Naive B cell (primary cell): ENCODE measurements around the gene TARBP1. TPM values are rescaled to one million over a fixed set of nuclear protein-coding genes. Genes with fewer than 3 reads are reported as not detected.
"Not testable (repeated sequence)": the region's sequence is repeated elsewhere in the genome, so short reads cannot be mapped to it uniquely, and the experiment has no call there.

ENCODE experiments used
- ATAC-seq, 2 donors: fragments of 150-1000 bp; cut with Tn5 transposase; 2 replicates each; pipeline ENCODE4 v1.10.0; 2021; ENCODE audit warnings: low read depth in 2 of 2, mild to moderate bottlenecking in 2 of 2, moderate library complexity in 2 of 2
- DNase-seq: peaks from one replicate; pipeline ENCODE4 v3.0.0; 2022
- H3K27ac Mint-ChIP-seq, 6 donors: one replicate each; pipeline ENCODE4 v1.8.0; 2020 to 2022; ENCODE audit warnings: mild to moderate bottlenecking in 6 of 6, mixed read lengths in 6 of 6, moderate library complexity in 5 of 6, inconsistent platforms in 2 of 6
- H3K27me3 Mint-ChIP-seq, 3 donors: one replicate each; pipeline ENCODE4 v1.8.0; 2021 to 2022; ENCODE audit warnings: mixed read lengths in 3 of 3, mild to moderate bottlenecking in 1 of 3
- H3K36me3 Mint-ChIP-seq, 2 donors: one replicate each; pipeline ENCODE4 v1.8.0; 2020 to 2022; ENCODE audit warnings: mixed read lengths in 2 of 2, inconsistent platforms in 1 of 2, mild to moderate bottlenecking in 1 of 2
- H3K4me1 Mint-ChIP-seq, 3 donors: one replicate each; pipeline ENCODE4 v1.8.0; 2020 to 2022; ENCODE audit warnings: mixed read lengths in 3 of 3, inconsistent platforms in 1 of 3, mild to moderate bottlenecking in 1 of 3, moderate library complexity in 1 of 3
- H3K4me3 Mint-ChIP-seq, 8 donors: one replicate each; pipeline ENCODE4 v1.8.0; 2020 to 2022; ENCODE audit warnings: mild to moderate bottlenecking in 8 of 8, mixed read lengths in 8 of 8, moderate library complexity in 8 of 8, inconsistent platforms in 2 of 8
- H3K9me3 Mint-ChIP-seq, 7 donors: one replicate each; pipeline ENCODE4 v1.8.0; 2020 to 2022; ENCODE audit warnings: mixed read lengths in 7 of 7, mild to moderate bottlenecking in 5 of 7, inconsistent platforms in 2 of 7, moderate library complexity in 1 of 7
- polyA plus RNA-seq, 6 donors: library from polyadenylated mRNA; unstranded; fragments of 300-500 nt; fragmentation: Illumina TruSeq; gene quantifications; one replicate each; pipeline ENCODE4 v1.2.3, GENCODE V29; 2021; ENCODE audit warnings: low read depth in 6 of 6

TARBP1 gene, protein sequence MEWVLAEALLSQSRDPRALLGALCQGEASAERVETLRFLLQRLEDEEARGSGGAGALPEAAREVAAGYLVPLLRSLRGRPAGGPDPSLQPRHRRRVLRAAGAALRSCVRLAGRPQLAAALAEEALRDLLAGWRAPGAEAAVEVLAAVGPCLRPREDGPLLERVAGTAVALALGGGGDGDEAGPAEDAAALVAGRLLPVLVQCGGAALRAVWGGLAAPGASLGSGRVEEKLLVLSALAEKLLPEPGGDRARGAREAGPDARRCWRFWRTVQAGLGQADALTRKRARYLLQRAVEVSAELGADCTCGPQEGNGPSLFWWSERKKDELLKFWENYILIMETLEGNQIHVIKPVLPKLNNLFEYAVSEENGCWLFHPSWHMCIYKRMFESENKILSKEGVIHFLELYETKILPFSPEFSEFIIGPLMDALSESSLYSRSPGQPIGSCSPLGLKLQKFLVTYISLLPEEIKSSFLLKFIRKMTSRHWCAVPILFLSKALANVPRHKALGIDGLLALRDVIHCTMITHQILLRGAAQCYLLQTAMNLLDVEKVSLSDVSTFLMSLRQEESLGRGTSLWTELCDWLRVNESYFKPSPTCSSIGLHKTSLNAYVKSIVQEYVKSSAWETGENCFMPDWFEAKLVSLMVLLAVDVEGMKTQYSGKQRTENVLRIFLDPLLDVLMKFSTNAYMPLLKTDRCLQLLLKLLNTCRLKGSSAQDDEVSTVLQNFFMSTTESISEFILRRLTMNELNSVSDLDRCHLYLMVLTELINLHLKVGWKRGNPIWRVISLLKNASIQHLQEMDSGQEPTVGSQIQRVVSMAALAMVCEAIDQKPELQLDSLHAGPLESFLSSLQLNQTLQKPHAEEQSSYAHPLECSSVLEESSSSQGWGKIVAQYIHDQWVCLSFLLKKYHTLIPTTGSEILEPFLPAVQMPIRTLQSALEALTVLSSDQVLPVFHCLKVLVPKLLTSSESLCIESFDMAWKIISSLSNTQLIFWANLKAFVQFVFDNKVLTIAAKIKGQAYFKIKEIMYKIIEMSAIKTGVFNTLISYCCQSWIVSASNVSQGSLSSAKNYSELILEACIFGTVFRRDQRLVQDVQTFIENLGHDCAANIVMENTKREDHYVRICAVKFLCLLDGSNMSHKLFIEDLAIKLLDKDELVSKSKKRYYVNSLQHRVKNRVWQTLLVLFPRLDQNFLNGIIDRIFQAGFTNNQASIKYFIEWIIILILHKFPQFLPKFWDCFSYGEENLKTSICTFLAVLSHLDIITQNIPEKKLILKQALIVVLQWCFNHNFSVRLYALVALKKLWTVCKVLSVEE (N-terminal part only)
- 1 to 10 TPM; 5.3 to 8.0 (median 6.3) TPM for polyA plus RNA-seq

DNA sequence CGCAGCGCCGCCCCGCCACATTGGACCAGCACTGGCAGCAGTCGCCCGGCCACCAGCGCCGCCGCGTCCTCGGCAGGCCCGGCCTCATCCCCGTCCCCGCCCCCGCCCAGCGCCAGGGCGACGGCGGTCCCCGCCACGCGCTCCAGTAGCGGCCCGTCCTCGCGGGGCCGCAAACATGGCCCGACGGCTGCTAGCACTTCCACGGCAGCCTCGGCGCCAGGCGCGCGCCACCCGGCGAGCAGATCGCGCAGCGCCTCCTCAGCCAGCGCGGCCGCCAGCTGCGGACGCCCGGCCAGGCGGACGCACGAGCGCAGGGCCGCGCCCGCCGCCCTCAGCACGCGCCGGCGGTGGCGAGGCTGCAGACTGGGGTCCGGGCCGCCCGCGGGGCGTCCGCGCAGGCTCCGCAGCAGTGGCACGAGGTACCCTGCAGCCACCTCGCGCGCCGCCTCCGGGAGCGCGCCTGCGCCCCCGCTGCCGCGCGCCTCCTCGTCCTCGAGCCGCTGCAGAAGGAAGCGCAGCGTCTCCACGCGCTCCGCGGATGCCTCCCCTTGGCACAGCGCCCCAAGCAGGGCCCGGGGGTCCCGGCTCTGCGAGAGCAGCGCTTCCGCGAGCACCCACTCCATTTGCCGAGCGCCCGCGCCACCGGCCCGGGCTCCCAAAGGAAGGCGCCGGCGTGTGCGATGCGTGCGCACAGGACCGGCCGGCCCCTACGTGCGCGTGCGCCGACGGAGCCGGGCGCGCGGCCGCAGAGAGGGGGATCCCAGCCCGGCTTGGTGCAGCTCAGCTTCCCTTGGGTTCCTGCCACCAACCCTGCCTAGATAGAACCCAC is at the start of gene TARBP1:
Gene TARBP1 (minus strand): TSS at position 699 of the 829 bp plus-strand sequence. CDS start 76 bp downstream, at position 623.
- Mint-ChIP-seq H3K27me3 (peaks cover 0 to 18% (median 13%) of the 10 kb centered on the region in 3 donors), H3K9me3 (peaks cover 0 to 6% (median 3%) of the 10 kb centered on the region in 7 donors), H3K4me3 (peak within 1 kb of the TSS; percentile 78 to 92 (median 87)), H3K27ac (peak within 1 kb of the TSS; percentile 64 to 87 (median 80)), H3K36me3 (peaks cover 0 to 7% of the 10 kb centered on the region in 2 donors), H3K4me1 (peaks cover 26 to 41% (median 28%) of the 10 kb centered on the region in 3 donors)
- DNase-seq (peak; percentile 78), ATAC-seq (peak; percentile 69 to 71)

DNA sequence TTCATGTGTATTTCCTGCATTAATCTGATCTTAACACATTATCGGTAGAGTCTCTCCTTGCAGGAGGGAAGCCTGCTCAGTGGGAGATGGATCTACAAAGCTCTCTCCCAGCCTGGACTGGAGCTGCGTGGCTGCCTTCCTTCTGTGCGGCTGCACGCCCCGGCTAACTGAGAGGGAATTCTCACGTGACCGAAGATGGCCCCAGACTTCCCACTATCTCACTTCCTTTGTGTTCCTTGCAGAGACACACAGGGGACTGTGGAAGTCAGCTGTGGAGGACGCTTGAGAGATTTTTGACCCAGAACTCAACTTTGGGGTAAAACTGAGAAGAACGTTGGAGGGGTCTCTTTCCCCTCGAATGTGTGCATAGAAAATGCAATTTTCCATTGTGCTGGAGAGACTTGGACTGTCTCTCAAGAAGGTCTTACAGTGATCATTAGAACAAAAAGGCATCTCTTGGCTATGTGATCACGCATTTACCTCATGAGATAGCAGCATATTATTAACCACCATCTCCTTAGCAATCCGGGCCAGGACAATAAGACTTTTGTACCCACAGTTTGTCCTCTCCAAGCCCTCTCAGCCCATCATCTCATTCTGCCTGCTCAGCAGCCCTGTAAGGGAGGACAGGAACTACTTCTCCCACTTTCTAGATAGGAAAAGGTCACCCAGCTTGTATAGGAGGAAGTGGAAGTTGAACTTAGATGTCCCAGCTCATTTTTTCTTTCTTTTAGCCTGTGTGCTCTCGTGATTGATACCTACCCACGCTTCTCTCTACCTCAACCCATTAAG is 49.3 kb upstream of the TARBP1 start:
- Mint-ChIP-seq H3K27ac (no peak overlapping the region), H3K4me1 (peaks cover 7 to 17% (median 11%) of the 10 kb centered on the region in 3 donors), H3K27me3 (peaks cover 0 to 5% (median 5%) of the 10 kb centered on the region in 3 donors), H3K9me3 (no peaks in the 10 kb centered on the region), H3K4me3 (no peak overlapping the region), H3K36me3 (no peaks in the 10 kb centered on the region)
- no peak for DNase-seq
- ATAC-seq, result no peak

DNA sequence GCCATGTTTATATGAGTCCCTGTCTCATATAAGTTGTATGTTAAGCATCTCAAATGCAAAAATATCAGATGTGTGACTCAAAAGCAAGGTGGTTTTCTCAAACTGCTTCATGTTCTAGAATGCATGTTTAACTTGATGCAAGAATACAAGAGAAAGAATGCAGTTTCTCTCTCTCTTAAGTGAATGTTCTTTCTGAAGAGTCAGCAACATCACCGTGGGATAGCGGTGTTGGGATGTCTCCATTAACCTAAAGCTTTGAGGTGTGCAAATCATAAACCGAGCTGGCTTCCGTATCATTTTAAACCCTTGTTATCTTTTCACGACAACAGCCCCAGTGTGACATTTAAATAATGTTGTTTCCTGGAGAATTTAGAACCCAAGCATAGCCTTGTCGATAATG is 48.4 kb upstream of the TARBP1 start:
- DNase-seq, result no peak
- H3K27me3 Mint-ChIP-seq, result peaks cover 0 to 5% (median 5%) of the 10 kb centered on the region in 3 donors

DNA sequence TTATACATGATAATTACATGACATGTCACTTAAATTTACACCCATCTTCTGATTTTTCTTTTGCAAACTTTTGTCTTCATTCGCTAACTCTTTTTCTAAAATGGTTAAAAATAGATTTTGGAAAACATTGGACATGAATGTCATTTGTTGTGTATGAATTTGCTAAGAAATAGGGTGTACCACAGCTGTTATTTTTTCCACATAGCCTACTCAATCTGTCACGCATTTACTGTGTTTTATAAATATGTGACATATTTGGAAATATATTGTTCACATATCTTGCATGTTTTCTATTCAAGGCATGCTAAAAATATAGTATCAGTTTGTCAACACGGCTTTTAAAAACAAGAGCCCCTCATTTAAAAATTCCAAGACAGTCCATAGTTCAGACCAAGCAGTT is 47.9 kb upstream of the TARBP1 start:
- Mint-ChIP-seq H3K27ac (no peak overlapping the region), H3K27me3 (peaks cover 0 to 5% (median 5%) of the 10 kb centered on the region in 3 donors), H3K9me3 (no peaks in the 10 kb centered on the region), H3K4me1 (peaks cover 7 to 17% (median 11%) of the 10 kb centered on the region in 3 donors), H3K36me3 (no peaks in the 10 kb centered on the region), H3K4me3 (no peak overlapping the region)
- no peak for ATAC-seq
- DNase-seq, result no peak

More for the DNA sequence above, 48.4 kb upstream of the TARBP1 start:
- Mint-ChIP-seq H3K4me1 (peaks cover 7 to 17% (median 11%) of the 10 kb centered on the region in 3 donors), H3K36me3 (no peaks in the 10 kb centered on the region), H3K9me3 (no peaks in the 10 kb centered on the region), H3K4me3 (no peak overlapping the region), H3K27ac (no peak overlapping the region)
- ATAC-seq, result no peak

DNA sequence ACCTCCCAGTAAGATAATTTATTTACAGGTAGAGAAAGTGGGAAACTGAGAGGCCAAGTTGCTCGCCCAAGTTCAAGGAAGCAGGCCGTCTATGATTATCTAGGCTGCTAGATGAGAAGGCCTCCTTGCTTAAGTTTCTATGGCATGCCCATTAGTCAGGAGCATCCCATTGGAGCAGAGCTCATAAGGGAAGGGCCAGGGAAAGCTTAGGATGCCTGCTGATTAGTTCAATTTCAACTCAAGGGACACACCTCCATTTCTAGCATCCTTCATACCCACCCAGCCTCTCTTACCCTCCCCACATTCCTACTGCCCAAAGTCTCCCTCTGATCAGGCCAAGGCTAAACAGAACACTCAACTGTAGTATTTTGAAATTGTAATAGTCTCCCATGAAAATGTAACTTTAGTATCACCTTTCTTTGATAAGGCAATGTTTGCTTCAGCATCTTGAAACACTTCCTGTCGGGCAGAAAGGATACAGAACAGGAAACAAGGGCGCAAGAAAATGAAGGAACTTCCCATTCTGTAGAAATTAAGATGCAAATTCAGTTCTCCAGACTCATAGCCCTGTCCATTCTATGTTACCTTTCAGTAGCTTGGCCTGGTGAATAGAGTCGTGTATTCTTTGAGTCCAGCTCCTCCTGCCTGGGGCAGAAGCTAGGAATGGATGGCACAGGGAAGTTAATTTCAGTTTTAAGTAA is 46.3 kb upstream of the TARBP1 start:
- Mint-ChIP-seq H3K9me3 (no peaks in the 10 kb centered on the region), H3K27ac (peak overlapping the region in 4 of 6 donors; percentile 34 to 72 (median 59)), H3K27me3 (peaks cover 0 to 5% (median 5%) of the 10 kb centered on the region in 3 donors), H3K4me1 (peaks cover 7 to 19% (median 13%) of the 10 kb centered on the region in 3 donors), H3K36me3 (no peaks in the 10 kb centered on the region), H3K4me3 (peak overlapping the region in 1 of 8 donors; percentile 70)
- DNase-seq (no peak), ATAC-seq (no peak)

DNA sequence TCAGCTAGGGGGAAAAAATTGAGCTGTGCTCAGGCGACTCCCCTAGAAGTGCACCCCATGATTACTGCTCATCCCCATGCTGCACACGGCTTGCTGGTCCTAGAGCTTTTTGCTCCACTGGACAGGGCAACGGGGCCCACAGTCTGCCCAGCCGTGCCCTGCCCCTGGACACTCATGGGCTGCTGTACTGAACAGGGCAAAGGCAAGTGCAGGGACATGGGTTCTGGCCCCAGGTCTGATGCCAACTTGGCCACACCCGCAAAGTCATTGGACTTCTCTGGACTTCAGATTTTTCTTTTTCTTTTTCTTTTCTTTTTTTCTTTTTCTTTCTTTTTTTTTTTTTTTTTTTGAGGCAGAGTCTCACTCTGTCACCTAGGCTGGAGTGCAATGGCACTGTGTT is 42.9 kb upstream of the TARBP1 start:
- Mint-ChIP-seq H3K4me1 (peaks cover 14 to 22% (median 20%) of the 10 kb centered on the region in 3 donors), H3K9me3 (no peaks in the 10 kb centered on the region), H3K27me3 (peaks cover 0 to 5% (median 5%) of the 10 kb centered on the region in 3 donors), H3K4me3 (no peak overlapping the region), H3K27ac (no peak overlapping the region), H3K36me3 (no peaks in the 10 kb centered on the region)
- ATAC-seq (no peak), DNase-seq (no peak)

DNA sequence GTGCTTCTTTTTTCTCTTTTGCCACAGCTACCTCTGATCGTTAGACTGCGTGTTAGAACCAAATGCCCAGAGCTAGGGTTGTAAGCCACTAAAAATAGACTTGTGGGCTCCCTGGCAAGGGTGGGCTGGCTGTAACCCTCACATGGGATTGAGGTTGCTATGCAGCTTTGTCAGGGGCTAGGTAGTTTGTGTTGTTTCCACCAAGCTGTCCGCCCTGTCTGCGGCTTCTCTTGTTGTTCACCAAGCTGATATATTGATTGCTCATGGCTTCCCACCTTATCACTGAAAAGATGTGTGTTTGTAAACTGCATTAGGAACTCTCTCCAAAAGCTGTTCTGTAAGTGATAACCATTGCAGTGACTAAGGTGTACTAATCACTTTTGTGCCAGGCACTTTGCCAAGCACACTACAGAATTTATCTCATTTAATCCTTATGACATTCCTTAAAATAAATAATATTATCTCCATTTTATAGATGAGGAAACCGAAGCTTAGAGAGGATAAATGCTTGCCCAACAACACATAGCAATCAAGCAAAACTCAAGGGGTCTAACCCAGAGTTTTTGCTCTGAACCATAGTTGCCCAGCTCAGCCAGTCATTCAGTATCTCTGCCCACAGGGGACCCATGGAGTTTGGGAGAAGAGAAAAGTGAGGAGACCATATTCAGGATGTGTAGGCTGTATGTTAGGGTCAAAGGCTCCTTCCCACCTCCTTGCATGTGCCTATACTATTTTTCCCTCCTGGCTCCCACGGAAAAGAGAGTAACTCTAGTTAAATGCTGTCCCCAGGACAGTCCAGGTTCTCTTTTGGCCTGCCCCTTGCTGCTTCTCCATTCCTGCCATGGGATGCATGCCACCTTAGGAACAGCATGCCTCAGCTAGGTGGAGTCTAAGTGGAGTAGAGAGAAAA is 42.2 kb upstream of the TARBP1 start:
- Mint-ChIP-seq H3K4me3 (no peak overlapping the region), H3K4me1 (peaks cover 14 to 22% (median 19%) of the 10 kb centered on the region in 3 donors), H3K36me3 (no peaks in the 10 kb centered on the region), H3K9me3 (no peaks in the 10 kb centered on the region), H3K27me3 (peaks cover 0 to 5% (median 0%) of the 10 kb centered on the region in 3 donors), H3K27ac (peak overlapping the region in 4 of 6 donors; percentile 10 to 75 (median 52))
- no peak for ATAC-seq
- no peak for DNase-seq

DNA sequence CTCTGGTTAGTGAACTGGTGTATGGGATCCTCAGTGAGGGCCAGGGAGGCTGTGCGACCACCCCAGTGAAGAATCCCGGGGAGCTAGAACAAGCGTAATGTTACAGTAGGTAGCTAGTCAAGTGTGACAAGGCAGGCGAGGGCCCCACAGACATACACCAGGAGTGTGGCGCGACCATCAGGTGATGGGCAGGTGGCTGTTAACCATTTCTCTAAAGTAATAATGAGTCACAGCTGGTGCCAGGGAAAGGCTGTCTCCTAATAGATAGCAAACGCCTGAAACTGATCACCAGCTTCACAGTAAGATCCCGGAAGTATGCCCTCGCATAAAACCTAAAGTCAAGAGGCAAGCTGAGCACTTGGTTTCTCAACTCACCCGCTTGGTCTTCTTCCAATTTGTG is 40.5 kb upstream of the TARBP1 start:
- no peaks in the 10 kb centered on the region for H3K27me3 Mint-ChIP-seq
- no peak for ATAC-seq
- peaks cover 8 to 13% (median 9%) of the 10 kb centered on the region in 3 donors for H3K4me1 Mint-ChIP-seq
- DNase-seq, result no peak
- H3K36me3 Mint-ChIP-seq, result no peaks in the 10 kb centered on the region
- no peak overlapping the region for H3K4me3 Mint-ChIP-seq
- H3K27ac Mint-ChIP-seq, result peak overlapping the region in 3 of 6 donors; percentile 10 to 86 (median 27)
- no peaks in the 10 kb centered on the region for H3K9me3 Mint-ChIP-seq

DNA sequence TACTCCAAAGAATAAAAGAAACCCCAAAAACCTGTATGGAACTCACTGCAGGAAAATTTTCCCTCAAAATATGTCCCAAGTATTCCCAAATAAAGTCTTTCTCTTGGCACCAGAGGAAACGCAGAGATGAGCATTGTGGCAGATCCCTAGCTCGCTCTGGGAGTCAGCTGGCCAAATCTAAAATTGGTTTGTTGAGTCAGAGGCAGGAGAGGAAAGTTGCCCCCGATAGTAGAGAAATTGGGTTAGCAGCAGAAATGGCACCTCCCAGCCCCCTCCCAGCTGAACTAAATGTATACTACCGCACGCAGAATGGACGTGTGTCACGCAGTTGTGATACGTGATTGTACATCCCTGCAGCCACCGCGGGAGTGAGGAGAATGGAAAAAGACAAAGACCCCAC is 39.9 kb upstream of the TARBP1 start:
- no peak for DNase-seq
- H3K27me3 Mint-ChIP-seq, result no peaks in the 10 kb centered on the region
- H3K9me3 Mint-ChIP-seq, result no peaks in the 10 kb centered on the region
- no peak for ATAC-seq
- H3K36me3 Mint-ChIP-seq, result no peaks in the 10 kb centered on the region
- H3K4me3 Mint-ChIP-seq, result peak overlapping the region in 2 of 8 donors; percentile 30 to 55
- H3K4me1 Mint-ChIP-seq, result peaks cover 8 to 17% (median 9%) of the 10 kb centered on the region in 3 donors
- H3K27ac Mint-ChIP-seq, result peak overlapping the region in 3 of 6 donors; percentile 10 to 86 (median 66)

DNA sequence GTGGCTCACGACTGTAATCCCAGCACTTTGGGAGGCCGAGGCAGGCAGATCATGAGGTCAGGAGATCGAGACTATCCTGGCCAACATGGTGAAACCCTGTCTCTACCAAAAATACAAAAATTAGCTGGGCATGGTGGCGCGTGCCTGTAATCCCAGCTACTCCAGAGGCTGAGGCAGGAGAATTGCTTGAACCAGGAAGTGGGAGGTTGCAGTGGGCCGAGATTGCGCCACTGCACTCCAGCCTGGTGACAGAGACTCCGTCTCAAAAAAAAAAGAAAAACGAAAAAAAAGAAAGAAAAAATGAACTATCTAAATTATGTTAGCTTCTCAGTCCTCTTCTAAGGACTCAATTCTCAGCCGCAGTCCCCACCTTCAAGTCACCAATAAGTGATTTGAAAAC is 39.1 kb upstream of the TARBP1 start:
- H3K36me3 Mint-ChIP-seq, ATAC-seq, H3K9me3 Mint-ChIP-seq, H3K27ac Mint-ChIP-seq, DNase-seq, H3K4me3 Mint-ChIP-seq, H3K27me3 Mint-ChIP-seq: not testable (repeated sequence)
- peaks cover 8 to 17% (median 9%) of the 10 kb centered on the region in 3 donors for H3K4me1 Mint-ChIP-seq
